GM19455 (cell line): ENCODE measurements around the gene PIM3.
"Not testable (repeated sequence)": the region's sequence is repeated elsewhere in the genome, so short reads cannot be mapped to it uniquely, and the experiment has no call there.

ENCODE experiments used
- ATAC-seq: cut with Tn5 transposase; IDR thresholded peaks from one replicate; pipeline ENCODE4 v1.9.1; 2021; ENCODE audit not compliant: unreplicated experiment

The PIM3 gene

DNA sequence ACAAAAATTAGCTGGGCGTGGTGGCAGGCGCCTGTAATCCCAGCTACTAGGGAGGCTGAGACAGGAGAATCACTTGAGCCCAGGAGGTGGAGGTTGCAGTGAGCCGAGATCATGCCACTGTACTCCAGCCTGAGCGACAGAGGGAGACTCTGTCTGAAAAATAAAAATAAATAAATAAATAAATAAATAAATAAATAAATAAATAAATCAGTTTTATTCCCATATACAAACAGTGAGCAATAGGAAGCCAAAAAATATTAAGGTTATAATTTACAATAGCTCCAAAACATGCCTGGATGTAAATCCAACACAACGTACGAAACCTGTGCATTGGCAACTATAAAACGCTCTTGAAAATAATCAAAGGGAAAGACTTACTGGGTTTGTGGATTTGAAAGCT is 21.2 kb downstream of the PIM3 start:
- ATAC-seq = not testable (repeated sequence)

- no peak for ATAC-seq
Observed at GRCh38 chr22:49983148-49984042, 22.8 kb downstream of the PIM3 start.

- no peak for ATAC-seq
Observed at GRCh38 chr22:49986325-49986724, 25.8 kb downstream of the PIM3 start.

GRCh38 chr22:49989826-49990225 is 29.3 kb downstream of the PIM3 start:
- ATAC-seq = not testable (repeated sequence)

DNA sequence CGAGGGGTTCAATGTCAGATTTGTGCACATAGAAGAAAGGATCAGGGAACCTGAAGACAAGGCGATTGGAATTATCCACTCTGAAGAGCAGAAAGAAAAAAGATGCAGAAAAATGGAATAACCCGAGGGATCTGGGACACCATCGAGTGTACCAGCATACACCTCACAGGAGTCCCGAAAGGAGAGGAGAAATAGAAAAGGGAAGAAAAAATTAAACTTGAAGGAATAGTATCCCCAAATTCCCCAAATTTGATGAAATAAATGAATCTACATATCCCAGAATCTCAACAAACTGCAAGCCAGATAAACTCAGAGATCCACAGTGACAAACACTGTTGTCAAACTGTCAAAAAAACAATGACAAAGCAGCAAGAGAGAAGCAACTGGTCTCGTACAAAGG is 30.6 kb downstream of the PIM3 start:
- no peak for ATAC-seq

DNA sequence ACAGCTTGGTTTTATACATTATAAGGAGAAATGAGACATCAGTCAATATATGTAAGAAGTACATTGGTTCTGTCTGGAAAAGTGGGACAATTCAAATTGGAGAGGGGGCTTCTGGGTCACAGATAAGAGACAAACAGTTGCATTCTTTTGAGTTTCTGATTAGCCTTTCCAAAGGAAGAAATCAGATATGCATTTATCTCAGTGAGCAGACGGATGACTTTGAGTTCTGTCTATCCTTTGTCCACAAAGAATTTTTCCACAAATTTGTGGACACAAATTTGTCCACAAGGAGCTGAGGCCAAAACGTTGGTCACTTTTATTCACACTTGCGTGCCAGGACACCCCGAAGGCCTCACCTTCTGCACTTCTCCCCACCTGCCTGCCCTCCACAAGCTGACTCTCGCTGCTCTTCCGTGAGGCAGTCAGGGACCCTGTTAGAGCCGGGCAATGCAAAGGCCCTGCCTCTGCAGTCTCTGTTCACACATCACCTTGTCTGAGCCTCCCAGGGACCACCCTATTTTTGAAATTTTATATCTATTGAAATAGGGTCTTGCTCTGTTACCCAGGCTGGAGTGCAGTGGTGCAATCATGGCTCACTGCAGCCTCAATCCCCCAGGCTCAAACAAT is 31.4 kb downstream of the PIM3 start:
- ATAC-seq = no peak

GRCh38 chr22:49992921-49993648 is 32.5 kb downstream of the PIM3 start:
- no peak for ATAC-seq

DNA sequence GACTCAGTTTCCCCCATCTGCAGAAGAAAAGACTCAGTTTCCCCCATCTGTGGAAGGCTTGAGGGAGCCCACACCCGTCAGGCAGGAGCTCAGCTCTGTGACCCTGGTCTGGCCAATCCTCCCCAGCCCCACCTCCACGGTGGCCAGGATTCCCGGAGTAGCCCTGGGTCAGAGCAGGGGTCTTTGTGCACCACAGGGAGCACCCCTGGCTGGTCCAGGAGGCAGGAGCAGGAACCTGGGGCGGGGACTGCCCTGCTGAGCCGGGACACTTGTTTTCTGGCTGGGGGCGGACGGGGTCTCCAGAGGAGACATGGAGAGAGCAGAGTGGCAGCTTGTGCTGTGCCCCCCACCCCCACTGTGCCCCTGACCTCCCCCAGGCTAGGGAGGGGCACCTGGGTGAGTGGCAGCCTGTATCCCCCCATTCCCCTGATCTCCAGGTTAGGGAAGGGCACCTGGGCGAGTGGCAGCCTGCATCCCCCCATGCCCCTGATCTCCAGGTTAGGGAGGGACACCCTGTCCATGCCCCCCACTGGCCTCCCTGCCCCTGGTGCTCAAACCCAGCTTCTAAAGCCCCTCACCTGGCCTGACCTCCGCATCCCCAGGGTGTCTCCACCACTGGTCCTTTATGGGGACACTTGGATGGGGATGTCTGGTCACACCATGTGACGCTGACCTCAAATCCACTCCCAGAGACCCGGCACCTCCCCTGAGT is 33.2 kb downstream of the PIM3 start:
- no peak for ATAC-seq

- no peak for ATAC-seq
Observed at GRCh38 chr22:49994361-49995040, 33.9 kb downstream of the PIM3 start.

DNA sequence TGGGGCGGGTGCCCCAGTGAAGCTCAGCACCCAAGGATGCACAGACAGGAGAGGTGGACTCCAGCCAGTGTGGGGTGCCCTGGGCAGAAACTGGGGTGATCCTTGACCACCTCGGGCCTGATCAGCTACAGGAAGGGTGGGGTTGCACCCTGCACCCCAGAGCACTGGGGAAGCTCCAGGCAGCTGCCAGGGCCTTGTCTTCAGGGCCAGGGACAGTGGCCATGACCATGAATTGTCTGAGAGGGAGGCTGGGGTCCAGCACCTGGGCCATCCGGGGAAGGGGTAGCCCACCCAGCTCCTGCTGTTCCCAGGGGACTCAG is 34.4 kb downstream of the PIM3 start:
- no peak for ATAC-seq

DNA sequence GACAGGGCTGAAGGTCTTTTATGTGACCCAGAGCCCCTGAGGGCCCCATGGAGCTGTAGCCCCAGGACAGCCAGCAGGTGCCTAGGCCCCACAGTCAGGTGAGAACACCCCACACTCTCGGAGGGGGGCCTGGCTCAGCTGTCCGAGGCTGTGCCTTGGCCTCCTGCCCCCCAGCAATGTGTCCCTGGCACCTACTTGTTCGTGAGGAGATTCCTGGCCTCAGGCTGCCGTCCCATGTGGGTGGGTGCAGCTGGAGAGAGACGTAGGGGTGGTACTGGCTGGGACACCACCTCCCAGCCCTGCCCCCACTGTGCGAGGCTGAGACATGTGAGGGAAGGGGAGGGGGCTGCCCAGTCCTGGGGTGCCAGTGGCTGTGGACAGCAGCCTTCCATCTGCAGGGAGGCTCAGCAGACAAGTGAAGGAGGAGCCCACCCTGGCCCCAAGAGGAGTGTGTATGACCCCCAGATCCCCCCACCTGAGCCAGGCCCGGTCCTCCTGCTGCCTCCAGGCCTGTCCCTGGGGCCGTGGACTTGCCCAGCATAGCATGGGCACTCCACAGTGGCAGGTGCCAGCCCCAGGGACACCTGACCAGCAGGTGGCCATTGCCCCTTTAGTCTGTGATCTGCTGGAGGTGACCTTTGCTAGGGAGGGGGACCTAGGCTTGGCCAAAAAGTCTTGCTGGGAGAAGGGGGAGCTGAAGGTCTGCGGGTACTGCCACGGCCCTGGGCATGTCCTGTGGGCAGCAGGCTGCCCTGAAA is 35.0 kb downstream of the PIM3 start:
- no peak for ATAC-seq

DNA sequence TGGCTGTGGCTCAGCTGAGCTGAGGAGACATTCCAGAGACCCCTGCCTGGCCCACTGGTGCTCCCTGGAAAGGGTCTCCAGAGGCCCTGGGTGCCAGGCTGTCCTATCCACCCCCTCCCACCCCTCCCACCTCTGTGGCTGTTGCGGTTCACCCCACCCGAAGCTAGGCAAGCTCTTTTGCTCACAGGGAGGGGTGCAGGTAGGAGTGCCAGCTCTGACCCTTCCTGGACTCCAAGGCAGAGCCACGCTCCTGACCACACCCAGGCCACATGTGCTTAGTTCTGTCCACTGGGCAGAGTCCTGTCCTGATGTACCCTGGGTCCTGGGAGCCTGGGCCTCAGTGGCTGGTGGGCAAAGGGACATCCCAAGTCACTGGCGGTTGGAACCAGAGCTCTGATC is 35.5 kb downstream of the PIM3 start:
- no peak for ATAC-seq

DNA sequence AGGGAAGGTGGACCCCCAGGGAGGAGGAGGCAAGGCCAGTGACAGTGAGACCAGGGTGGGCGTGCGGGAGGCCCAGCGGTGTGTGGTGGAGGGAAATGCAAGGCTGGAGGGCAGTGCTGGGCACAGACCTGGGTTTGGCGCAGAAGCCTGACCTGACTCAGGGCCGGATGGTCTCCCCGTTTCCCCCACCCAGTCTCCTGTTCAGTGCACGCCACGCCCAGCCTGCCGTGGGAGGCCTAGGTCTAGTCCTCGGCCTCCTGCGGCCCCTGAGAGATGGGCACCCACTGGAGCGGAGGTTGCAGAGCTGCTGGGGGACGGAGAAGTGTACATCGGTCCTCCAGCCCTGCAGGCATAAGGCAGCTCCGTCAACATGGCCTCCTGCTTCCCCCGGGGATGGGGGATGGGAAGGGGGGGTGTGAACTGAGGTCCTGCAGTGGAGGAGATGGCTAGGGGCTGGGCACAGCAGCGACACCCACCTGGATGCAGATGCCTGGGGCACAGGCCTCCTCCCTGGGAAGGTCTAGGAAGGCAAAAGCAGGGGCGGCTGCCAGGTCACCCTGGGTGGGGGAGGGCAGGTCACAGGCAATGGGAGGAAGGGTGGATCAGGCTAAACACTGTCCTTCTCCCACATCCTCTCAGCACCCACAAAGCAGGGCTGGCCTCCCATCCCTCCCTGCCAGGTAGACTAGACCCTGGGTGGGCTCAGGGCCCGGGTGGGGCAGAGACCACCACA is 36.1 kb downstream of the PIM3 start:
- no peak for ATAC-seq

DNA sequence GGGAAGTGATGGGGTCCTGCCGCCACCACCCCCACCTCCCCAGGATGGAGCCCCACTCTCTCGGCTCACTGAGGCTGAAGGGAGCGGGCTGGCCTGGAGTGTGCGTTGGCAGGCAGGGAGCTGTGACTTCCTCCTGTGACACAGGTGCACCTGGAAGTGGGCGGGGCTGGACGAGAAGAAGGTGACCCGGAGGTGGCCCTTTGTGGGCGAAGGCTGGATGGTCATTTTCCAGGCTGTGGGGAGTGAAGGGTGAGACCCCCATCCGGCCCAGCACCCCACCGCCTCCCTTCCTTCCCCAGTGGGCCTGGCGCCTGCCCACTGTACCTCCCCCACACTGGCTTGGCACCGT is 36.7 kb downstream of the PIM3 start:
- no peak for ATAC-seq

- ATAC-seq = no peak
Observed at GRCh38 chr22:49997932-49998717, 37.6 kb downstream of the PIM3 start.

DNA sequence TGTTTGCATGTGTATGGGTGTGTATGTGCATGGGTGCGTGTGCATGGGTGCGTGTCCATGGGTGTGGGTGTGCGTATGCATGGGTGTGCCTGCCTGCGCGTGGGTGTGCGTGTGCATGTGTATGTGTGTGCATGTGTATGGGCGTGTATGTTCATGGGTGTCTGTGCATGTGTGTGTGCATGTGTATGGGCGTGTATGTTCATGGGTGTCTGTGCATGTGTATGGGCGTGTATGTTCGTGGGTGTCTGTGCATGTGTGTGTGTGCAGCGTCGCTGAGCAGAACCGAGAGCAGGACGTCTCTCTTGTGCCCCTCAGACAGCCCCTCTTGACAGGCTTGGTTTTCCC is 38.1 kb downstream of the PIM3 start:
- ATAC-seq = no peak

DNA sequence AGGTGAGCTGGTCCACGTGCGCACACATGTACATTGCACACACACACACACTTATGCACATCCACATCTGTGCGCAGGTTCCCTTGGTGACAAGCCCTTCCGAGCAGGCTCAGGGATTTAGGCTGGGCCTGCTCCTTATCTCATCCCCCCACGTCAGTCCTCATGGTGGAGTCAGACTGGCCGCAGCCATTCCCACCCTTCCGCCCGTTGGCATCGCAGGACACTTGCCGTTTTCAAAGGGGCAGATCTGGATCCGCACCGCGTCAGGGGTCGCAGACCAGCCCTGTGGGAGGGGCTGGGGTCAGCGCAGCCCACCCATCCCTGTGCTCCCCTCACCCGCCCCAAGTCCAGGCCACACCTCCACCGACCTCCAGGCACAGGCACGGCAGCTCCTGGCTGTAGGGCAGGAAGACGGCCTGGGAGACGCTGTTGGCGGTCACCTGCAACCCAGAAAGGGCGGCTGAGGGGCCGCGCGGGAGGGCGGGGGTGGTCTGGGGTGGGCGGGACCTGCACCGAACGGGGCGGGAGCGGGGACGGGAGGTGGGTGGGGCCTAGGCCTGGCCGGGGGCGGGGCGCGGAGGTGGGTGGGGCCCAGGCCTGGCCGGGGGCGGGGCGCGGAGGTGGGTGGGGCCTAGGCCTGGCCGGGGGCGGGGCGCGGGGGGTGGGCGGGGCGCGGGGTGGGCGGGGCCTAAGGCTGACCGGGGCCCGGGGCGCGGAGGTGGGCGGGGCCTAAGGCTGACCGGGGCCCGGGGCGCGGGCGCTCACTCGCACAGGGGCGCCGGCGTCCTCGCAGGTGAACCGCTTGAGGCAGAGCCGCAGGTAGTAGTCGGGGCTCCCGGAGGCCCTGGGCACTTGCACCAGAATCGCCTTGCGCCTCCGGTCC is 38.7 kb downstream of the PIM3 start:
- ATAC-seq = no peak
